ENCODE data around the gene C10orf88.
A peak's percentile ranks its signal among the peaks of the same experiment; 100 is the strongest.
"Not testable (repeated sequence)": the region's sequence is repeated elsewhere in the genome, so short reads cannot be mapped to it uniquely, and the experiment has no call there.

The C10orf88 gene

DNA sequence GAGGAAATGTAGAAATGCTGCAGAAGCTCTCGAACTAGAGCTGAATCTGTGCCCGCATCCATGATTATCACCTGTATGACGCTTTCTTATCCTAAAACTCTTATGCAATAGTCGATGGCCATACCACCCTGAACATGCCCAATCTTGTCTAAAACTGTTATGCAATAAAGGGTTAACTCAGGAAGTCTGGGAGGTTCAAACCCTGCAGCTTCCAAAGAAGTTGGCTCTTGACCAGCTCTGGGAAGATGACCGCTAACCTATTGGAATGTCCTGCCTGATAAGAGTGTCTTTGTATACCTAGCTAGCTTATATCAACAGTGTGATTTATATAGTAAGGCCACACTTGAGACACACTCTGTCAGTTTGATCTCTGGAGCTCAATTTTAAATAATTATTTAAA is 3.4 kb upstream of the C10orf88 start:
- no peak for DNase-seq

DNA sequence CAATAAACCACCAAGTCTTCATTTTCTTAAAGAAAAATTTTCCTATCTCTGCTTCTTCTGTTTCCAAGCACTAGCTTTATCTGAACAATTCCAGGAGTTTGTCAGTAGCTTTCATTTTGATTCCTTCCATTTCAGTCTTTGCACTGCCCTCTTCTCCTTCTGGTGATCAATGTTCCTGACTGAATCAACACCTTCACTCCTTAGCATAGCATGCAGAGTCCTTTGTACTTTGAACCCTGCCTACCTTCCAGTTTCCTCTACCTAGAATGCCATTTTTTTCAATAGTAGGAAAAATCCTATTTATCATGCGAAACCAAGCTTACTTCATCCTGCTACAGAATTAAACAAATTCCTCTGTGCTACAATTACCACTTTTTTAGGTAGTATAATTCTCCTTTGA is 1.9 kb upstream of the C10orf88 start:
- DNase-seq, result no peak

DNA sequence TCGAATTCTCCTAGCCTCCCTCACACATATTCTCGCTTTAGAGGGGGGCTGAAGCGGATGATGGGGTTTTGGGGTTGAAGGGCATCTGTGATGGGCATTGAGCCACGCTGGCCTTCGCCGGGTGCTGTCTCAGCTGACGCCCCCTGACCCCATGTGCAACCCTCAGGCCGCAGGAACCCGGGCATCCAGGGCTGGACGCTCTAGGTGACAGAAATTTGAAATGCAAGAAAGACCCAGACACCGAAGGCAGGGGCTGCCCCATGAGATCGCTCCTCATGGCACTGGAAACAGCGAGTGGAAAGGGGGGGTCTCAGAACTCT is 664 bp upstream of the C10orf88 start:
- DNase-seq, result peak; percentile 42

DNA sequence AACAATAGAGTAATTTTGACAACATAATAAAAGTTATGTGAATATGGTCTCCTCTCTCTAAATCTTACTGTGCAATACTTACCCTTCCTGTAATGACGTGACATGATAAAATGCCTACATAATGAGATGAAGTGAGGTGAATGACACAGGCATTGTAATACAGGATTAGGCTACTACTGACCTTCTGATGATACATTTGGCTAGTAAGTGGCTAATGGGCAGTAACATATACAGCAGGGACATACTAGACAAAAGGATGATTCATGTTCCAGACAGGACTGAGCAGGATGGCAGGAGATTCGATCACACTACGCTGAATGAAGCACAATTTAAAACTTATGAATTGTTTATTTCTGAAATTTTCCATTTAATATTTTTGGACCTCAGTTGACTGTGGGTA is 4.7 kb downstream of the C10orf88 start:
- DNase-seq, result no peak

DNA sequence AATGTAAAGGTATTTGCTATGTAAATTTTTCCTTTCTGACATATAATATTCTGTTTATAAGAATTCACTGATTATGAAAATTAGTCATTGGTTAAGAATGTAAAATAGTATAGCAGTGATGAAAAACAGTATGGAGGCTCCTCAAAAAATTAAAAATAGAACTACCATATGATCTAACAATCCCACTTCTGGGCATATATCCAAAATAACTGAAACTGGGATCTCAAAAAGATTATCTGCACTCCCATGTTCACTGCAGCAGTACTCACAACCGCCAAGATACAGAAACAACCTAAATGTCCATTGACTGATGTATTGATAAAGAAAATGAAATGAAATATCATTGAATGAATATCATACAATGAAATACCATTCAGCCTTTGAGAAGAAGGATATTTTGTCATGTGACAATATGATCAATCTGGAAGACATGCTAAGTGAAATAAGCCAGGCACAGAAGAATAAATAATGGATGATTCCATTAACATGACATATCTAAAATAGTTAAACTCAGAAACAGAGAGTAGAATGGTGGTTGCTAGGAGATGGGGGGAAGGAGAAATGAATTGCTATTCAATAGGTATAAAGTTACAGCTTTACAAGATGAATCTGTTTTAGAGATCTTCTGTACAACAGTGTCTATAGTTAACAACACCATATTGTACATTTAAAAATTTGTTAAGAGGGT is 14.0 kb downstream of the C10orf88 start:
- DNase-seq, result no peak

DNA sequence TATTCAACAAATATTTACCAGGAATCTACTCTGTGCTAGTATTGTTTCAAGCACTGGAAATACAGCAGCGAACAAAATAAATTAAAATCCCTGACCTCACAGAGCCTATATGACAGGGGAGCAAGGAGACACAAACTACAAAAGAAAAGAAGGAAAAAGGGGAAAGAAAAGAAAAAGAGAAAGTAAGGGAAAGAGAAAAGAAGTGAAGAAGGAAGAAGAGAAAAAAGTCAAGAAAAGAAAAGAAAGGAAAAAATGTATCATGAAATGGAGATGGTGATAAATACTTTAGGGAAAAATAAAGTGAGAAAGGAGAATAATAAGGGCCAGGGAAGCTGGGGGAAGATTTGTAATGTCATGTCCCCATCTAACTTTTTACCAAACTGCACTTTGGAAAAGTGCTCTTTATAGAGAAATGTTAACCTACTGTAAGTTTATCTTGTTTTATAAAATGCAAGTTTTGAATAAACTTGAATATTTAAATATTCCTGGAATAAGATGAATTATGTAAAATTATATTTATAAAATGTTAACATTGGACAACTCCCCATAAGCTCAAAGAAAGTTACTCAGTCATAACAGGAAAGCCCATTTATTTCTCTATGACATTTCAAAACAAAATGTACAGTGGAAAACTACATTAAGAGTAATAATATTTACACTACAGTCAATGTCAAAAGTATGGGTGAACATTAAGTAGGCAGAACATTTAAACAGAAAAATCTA is 14.7 kb downstream of the C10orf88 start:
- DNase-seq, result no peak

DNA sequence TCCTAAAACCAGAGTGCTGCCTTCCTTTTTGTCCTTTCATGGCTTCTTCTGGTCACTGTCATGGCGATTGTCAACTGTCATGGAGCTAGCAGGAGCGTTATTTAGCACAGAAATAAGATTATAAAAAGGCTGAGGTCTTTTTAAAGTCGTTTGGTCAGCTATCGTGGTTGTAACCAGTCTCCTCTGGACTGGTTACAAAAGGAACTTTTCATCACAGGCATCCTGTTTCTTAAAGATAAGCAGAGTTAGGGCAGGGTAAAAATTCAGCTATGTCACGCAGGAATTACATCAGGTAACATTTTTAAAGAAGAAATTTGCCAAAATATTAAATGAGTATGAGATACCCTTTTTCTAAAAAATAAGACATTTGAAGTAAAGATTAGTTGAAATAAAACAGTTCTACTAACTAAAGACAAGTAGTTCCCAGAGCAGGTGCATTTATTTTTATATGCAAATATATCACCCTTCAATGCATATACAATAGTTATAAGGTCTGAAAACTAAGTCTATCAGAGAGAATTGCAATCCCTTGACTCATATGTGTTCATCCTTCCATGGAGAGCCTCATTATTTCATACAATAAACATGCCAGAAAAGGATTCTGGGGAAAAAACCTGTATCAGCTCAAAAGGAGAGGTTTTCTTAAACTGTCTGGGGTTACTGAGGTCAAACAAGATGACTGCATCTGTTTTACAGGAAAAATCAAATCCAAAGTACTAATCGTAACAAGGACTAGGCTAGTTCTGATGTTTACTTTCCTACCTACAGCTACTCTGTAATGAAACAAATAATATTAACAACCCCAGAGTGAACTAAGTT is 22.7 kb downstream of the C10orf88 start:
- DNase-seq, result no peak

DNA sequence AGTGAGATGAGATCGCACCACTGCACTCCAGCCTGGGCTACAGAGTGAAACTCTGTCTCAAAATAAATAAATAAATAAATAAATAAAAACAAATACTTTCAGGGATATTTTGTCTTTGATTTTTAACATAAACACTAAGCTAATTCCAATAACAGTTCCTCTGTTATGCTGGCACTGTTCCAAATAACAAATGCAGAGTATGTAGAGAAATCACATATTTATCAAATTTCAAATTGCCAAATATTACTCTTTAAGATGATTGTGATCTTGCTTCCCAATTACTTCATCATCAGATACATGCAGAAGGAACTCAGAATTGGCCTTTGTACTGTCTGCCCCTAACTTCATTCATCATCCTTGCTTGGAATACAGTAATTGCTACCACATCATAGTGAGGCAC is 23.9 kb downstream of the C10orf88 start:
- no peak for DNase-seq

DNA sequence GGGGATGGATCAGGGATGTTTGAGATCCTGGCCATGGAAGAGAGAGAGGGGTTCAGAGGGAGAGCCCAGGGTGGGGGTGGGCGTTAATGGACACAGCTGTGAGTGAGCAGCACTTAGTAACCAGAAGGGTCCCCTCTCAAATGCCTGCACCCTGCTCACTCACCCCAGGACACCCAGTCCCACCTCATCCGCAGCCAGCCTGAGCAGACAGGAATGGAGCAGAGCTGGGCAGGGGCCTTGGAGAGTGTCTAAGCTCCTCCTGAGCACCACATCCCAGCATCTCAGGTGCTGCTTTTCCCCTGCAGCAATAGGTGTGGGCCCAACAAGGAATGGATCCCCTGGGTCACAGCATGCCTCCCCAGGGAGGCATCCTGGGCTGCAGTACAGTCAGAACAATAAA is 38.3 kb downstream of the C10orf88 start:
- DNase-seq, result no peak

DNA sequence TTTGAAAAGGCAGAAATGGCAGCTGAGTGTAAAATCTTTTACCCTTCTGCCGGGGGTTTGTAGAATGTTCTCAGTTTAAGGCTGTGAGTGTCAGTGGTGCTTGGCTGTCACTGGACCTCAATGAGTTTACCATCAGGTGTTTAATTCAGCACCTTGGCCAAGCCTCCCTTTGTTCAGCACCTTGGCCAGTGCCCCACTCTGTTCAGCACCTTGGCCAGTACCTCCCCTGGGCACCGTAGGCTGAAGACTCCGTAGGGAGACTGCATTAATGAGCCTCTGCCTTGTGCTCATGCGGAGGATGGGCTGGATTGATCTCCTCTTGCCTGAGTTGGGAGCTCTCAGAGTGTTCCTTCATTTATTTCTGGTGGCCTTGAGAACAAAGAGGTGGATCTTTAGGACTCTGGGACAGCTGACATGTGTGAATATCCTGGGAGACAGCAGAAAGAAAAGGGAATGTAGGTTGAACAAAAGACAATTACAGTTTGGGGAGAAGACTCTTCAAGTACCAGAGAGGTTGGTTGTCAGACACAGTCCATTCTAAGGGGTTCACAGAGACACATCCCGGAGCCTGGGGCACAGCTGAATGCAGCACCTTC is 42.0 kb downstream of the C10orf88 start:
- peak; percentile 17 for DNase-seq

DNA sequence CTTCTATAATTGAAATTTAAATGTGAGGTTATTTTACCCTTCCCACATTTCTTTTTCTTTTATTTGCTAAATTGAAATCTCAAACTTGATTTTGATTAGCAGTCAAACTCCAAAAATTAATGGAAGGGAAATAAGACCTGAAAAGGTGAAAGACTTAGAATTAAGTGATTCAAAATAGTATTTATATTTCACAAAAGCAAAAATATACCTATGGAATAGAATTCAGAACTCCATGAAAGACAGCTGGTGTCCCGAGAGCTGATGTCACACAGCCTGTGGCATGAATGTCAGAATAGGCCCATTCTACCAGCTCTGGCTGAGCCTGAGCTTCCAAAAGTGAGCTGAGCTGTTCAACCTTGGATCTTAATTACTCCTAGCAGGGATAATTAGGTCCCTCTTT is 43.7 kb downstream of the C10orf88 start, which contains the start of gene FAM24A:
FAM24A (plus strand) TSS at position 301 of the 400 bp plus-strand sequence. CDS start 1,025 bp downstream, outside the sequence.
- no peak for DNase-seq

DNA sequence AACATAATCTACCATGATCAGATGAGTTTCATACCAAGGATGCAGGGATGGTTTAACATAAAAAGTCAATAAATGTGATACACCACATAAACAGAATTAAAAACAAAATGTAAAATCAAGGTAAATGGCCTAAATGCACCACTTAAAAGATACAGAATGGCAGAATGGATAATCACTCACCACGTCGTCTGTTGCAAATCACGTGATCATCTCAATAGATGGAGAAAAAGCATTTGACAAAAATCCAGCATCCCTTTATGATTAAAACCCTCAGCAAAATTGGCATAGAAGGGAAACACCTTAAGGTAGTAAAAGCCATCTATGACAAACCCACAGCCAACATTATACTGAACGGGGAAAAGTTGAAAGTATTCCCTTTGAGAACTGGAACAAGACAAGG is 50.2 kb downstream of the C10orf88 start:
- not testable (repeated sequence) for DNase-seq

DNA sequence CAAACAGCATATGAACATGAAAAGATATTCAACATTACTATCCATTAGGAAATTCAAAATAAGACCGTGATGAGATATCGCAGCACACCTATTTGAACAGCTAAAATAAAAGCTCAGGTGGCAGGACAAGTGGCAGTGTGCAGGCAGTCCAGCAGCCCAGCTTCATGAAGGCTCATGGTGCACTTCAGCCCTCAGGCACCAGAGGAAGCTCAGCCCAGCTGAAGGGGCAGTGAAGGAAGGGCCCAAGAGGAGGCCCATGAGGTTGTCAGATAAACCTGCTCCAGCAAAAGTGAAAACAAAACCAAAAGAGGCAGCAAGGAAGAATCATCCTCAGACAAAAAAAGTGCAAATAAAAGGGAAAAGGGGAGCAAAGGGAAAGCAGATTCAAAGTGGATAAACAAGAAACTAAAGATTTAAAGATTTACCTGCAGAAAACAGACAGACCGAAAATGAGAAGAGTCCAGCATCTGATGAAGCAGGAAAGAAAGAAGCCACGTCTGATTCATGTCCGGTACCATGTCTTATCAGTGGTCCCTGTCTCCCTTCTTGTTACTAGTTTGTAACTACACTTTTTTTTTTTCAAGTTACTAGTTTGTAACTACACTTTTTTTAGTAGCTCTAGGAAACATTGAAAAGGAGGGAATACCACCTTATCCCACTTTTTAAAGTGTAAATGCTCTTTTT is 59.6 kb downstream of the C10orf88 start:
- peak; percentile 21 for DNase-seq

DNA sequence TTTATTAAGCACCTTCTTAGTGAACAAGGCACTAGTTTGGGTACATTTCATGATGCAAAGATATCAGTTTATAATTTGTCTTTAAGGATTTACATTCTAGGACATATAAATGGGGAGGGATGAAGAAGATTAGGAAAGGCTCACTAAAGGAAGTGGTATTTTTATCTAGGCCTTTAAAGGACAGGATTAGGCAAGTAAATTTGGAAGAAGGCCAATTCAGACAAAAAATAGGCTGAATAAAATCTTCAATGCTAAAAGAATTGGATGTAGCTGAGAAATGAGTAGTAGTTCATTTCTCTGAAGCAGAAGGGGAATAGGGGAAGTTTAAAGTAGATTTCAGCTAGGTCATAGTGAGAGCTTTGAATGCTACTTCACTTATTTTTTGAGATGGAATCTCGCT is 69.9 kb downstream of the C10orf88 start:
- no peak for DNase-seq

DNA sequence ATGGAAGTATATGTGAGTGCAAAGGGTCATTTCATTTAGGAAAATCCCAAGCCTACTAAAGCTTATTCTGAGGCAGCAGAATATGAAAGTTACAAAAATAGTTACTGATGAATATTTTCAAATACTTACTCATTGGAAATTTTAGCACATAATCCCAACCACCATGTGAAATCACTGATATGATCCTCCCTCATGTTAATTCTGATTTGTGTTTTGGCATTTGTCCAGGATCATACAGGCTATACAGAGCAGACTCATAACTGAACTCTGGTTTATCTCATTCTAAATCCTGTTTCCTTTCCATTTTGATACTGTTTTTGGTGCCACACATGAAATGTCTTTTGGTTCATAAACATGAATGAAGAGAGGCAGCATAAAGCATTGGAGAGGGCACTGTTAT is 71.3 kb downstream of the C10orf88 start:
- no peak for DNase-seq

Measured in DMS53 (cell line).